ENCODE data around the gene POLR2J3.
"Not testable (repeated sequence)": the region's sequence is repeated elsewhere in the genome, so short reads cannot be mapped to it uniquely, and the experiment has no call there.

- TF ChIP-seq CTCF (conservative IDR thresholded peaks at IDR 0.05); ZFX (IDR thresholded peaks at IDR 0.05): not testable (repeated sequence)
Observed at GRCh38 chr7:102615930-102616329, 43.5 kb upstream of the POLR2J3 start.

All from C4-2B (cell line).